GM23248 (cell line): Measurements from ENCODE around the gene PIEZO2.

Experiments used
- EZH2 ChIP-seq: fragments of 200-600 bp; sonication (generic); IDR thresholded peaks from 2 replicates; pipeline ENCODE4 v1.6.1; 2018; ENCODE audit warnings: antibody characterized with exemption, mild to moderate bottlenecking; ENCODE audit not compliant: insufficient read depth, poor library complexity, severe bottlenecking
- EZH2phosphoT487 ChIP-seq: fragments of 200-600 bp; sonication (generic); IDR thresholded peaks from 2 replicates; pipeline ENCODE4 v1.6.1; 2018; ENCODE audit warnings: antibody characterized with exemption, moderate library complexity, mild to moderate bottlenecking, low read depth; ENCODE audit not compliant: insufficient read depth

DNA sequence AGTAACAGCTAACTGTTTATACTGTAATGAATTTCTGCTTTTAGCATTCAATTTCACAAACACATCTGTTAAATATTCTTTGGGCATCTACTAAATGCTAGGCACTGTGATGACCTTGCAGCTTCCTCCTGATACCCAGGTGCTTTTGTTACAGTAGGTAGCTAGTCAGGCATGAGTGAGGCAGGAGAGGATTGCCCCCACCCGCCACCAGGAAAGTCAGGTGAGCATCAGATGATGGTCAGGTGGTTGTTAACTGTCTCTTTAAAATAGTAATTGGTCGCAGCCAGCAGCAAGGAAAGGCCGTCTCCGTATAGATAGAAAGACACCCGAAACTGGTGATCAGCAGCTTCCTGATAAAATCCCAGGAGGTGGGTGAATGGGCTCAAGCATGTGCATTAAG, 255.6 kb downstream of the PIEZO2 start:
- TF ChIP-seq EZH2 (no peak), EZH2phosphoT487 (no peak)
